Pancreas (tissue), 10 donors: ENCODE measurements around the gene CBX5. TPM values are rescaled to one million over a fixed set of nuclear protein-coding genes. Genes with fewer than 3 reads are reported as not detected.

Experiments used
- ATAC-seq, 4 donors: fragments of 200-7000 bp; cut with Tn5 transposase; one replicate each; pipeline versions ENCODE4 v1.8.0 to v1.9.1; 2020; ENCODE audit warnings: mild to moderate bottlenecking in 4 of 4, moderate library complexity in 4 of 4
- DNase-seq, 6 donors: peaks; one replicate each; pipeline ENCODE4 v3.0.0-alpha.2; 2020
- FAIRE-seq: peaks from 2 replicates; lab custom pipeline; 2012; peaks lifted over from hg19 to GRCh38; lab: Jason Lieb, UNC
- H3K27ac ChIP-seq, 4 donors: fragments of 200-600 bp; sonication (generic); 1 replicate in 3 of 4; 2 replicates in 1 of 4; pipeline versions ENCODE4 v1.5.0 to v1.8.0; 2020
- H3K27me3 ChIP-seq, 4 donors: fragments of 200-600 bp; one replicate each; pipeline ENCODE4 v1.8.0; 2021
- H3K36me3 ChIP-seq, 3 donors: fragments of 200-600 bp; sonication (generic) in 1 of 3; one replicate each; pipeline versions ENCODE4 v1.5.0 to v1.8.0; 2020 to 2021
- H3K4me1 ChIP-seq, 3 donors: fragments of 200-600 bp; one replicate each; pipeline ENCODE4 v1.8.0; 2021
- H3K4me3 ChIP-seq, 4 donors: fragments of 200-600 bp; sonication (generic) in 2 of 4; one replicate each; pipeline versions ENCODE4 v1.5.0 to v1.8.0; 2020 to 2021
- H3K9me3 ChIP-seq, 4 donors: fragments of 200-600 bp; one replicate each; pipeline ENCODE4 v1.8.0; 2021
- WGBS, 2 donors: extraction: QIAGEN DNeasy Blood & Tissue Kit; methylation state at CpG; one replicate each; pipeline ENCODE4 v1.1.7; 2013; 5-methylcytosine and 5-hydroxymethylcytosine counted together
- intact Hi-C, 3 donors: fragments of 100-400 bp; cut with DNase I; formaldehyde crosslinking; loops; one replicate each; pipeline versions ENCODE4 v1.11.1 to v1.14.2; 2022
- polyA plus RNA-seq, 2 donors: library from polyadenylated mRNA; stranded (reverse); fragments of 200-250 nt; gene quantifications; one replicate each; pipeline ENCODE4 v1.2.3, GENCODE V29; 2013
- total RNA-seq, 6 donors: library from RNA; stranded (reverse); fragmentation: NEBNext Ultra II Directional in 4 of 6; extraction: Animal tissue kit (Norgen Biotek cat#: 25700) in 4 of 6; gene quantifications; one replicate each; pipeline versions ENCODE4 v1.2.1 to v1.2.4, GENCODE V29; 2021 to 2023
- TF ChIP-seq, protein P1 (sequence below), 4 donors: fragments of 200-600 bp; sonication (generic) in 3 of 4; IDR thresholded peaks; one replicate each; pipeline versions ENCODE4 v1.5.0 to v1.8.0; 2021; ENCODE audit warnings: antibody characterized with exemption in 4 of 4
- donor health status: healthy with polysubstance abuse.
- donor health status: DM: no; HTN: no; CAD: no; lungs with moderate emphysema.
- donor health status: DM: no; HTN: no; CAD: no.
- donor health status: control.
- donor health status: control.
- donor health status: Bipolar disorder and iron deficiency.
- donor health status: DM: yes; HTN: yes; CAD: no.
- donor health status: DM: no; HTN: no; CAD: no.
- donor health status: DM: no; HTN: no; CAD: no.
- donor health status: DM: yes; HTN: yes; CAD: no.

CBX5 gene
- total and polyA plus RNA-seq, 8 donors = 5.9 to 41.4 (median 24.6) TPM

DNA sequence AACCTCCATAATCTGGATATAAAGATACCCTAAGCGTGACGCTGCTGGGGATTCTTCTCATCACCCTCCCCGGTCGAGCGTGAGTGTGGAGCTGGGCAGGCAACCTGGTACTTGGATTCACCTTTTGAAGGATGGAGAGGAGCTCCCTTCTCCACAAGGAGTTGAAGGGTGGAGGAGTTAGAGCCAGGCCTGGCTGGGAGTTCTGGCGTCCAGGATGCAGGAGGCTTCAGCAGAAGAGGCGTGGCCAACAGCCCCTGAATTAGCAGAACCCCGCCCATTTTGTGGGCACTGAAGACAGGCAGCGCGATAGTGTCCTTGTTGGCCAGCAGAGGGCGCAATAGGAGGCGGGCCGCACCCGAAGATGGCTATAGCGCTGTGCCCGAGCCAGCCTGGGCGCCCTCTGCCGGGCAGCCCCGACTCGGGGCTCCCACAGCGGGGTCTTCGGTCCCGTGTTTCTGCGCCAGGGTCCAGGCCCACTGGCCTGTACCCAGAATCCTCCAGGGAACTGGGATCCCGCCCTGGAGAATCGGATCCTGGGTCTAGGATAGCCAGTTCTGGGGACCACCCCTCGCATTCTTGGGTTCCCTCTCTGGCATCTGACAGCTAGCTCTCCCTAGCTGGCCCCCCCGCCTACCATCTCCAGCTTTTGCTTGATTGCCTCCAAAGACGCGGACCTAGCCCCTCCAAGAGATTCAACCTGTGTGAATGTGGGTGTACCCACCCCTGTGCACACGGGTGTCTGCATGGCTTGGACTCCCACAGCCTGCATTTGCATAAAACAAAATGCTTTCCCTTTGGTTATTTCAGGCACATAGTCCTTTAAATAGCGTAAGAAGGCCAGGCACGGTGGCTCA lies 65.1 kb downstream of the CBX5 start:
- TF ChIP-seq, protein P1, sequence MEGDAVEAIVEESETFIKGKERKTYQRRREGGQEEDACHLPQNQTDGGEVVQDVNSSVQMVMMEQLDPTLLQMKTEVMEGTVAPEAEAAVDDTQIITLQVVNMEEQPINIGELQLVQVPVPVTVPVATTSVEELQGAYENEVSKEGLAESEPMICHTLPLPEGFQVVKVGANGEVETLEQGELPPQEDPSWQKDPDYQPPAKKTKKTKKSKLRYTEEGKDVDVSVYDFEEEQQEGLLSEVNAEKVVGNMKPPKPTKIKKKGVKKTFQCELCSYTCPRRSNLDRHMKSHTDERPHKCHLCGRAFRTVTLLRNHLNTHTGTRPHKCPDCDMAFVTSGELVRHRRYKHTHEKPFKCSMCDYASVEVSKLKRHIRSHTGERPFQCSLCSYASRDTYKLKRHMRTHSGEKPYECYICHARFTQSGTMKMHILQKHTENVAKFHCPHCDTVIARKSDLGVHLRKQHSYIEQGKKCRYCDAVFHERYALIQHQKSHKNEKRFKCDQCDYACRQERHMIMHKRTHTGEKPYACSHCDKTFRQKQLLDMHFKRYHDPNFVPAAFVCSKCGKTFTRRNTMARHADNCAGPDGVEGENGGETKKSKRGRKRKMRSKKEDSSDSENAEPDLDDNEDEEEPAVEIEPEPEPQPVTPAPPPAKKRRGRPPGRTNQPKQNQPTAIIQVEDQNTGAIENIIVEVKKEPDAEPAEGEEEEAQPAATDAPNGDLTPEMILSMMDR (IDR thresholded peaks at IDR 0.05) = peak; percentile 92 to 96 (median 96)
- peaks cover 0 to 9% (median 0%) of the 10 kb centered on the region in 3 donors for H3K4me1 ChIP-seq
- H3K9me3 ChIP-seq = no peaks in the 10 kb centered on the region
- H3K27me3 ChIP-seq = peaks cover 0 to 36% (median 3%) of the 10 kb centered on the region in 4 donors
- peak; percentile 71 to 90 (median 83) for DNase-seq
- H3K36me3 ChIP-seq = no peaks in the 10 kb centered on the region
- no peak overlapping the region for H3K27ac ChIP-seq
- ATAC-seq = peak; percentile 78 to 92 (median 90)
- 18% methylated on average over 33 of the region's 33 CpGs for WGBS, 2 donors
- intact Hi-C loops = loop anchor here in 2 of 3 donors (5.0 kb wide), 1 partner anchor 148 kb away; the partner anchor contains the start of gene GPR84 (in 2 of the 2)
- no peak for FAIRE-seq
- no peak overlapping the region for H3K4me3 ChIP-seq

GRCh38 chr12:54213079-54213478 lies 66.8 kb downstream of the CBX5 start:
- Histone ChIP-seq H3K36me3 (no peaks in the 10 kb centered on the region), H3K9me3 (no peaks in the 10 kb centered on the region), H3K4me1 (peaks cover 0 to 9% (median 0%) of the 10 kb centered on the region in 3 donors), H3K27me3 (peaks cover 0 to 44% (median 2%) of the 10 kb centered on the region in 4 donors), H3K27ac (no peak overlapping the region), H3K4me3 (no peak overlapping the region)
- intact Hi-C loops = no loop called here
- no peak for FAIRE-seq
- 31 to 65% methylated on average over 2 of the region's 2 CpGs for WGBS, 2 donors
- DNase-seq = no peak
- no peak for ATAC-seq
- TF ChIP-seq, protein P1 (IDR thresholded peaks at IDR 0.05) = no peak

DNA sequence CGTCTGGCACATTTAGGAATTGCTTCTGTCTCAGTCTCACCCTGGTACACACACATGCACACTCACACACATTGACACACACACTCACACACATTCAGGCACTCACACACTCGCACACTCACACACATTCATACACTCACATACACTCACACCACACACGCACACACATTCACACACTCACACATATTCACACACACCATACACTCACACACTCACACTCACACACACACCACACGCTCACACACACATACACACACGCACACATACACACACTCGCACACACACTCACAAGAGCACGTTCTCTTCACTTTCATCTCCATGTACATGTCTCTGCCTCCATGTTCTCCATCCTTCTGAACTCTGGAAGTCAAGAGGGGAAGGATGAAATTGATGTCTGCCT lies 68.0 kb downstream of the CBX5 start:
- no peak for FAIRE-seq
- no peak overlapping the region for H3K4me3 ChIP-seq
- H3K27me3 ChIP-seq = peaks cover 0 to 35% (median 0%) of the 10 kb centered on the region in 4 donors
- no peak overlapping the region for H3K27ac ChIP-seq
- H3K36me3 ChIP-seq = no peaks in the 10 kb centered on the region
- no peaks in the 10 kb centered on the region for H3K9me3 ChIP-seq
- WGBS, 2 donors = 60 to 69% methylated on average over 7 of the region's 7 CpGs
- DNase-seq = no peak
- no peak for ATAC-seq
- H3K4me1 ChIP-seq = no peaks in the 10 kb centered on the region
- intact Hi-C loops = no loop called here
- TF ChIP-seq, protein P1 (IDR thresholded peaks at IDR 0.05) = no peak

DNA sequence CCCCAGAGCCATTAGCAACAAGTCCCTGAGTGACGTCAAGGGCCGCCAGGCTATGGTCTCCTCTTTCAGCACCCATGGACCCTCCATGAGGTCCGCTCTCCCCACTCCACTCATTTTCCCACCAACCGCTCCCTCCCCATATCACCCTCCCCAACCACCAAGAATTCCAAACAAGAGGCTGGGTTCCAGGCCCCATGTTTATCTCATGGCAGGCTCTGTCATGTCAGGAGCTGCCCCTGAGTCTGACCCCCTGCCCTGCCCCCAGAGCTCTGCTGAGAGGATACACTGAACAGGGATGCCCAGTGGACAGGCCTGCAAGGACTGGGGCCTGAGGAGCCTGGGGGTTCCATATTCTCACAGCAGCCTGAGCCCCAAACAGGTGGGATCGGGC lies 69.5 kb downstream of the CBX5 start:
- FAIRE-seq (no peak), DNase-seq (peak in 1 of 6 donors; percentile 30), ATAC-seq (no peak)
- Histone ChIP-seq H3K4me3 (no peak overlapping the region), H3K36me3 (no peaks in the 10 kb centered on the region), H3K9me3 (no peaks in the 10 kb centered on the region), H3K4me1 (no peaks in the 10 kb centered on the region), H3K27me3 (peaks cover 0 to 27% (median 0%) of the 10 kb centered on the region in 4 donors), H3K27ac (no peak overlapping the region)
- intact Hi-C loops = no loop called here
- TF ChIP-seq, protein P1 (IDR thresholded peaks at IDR 0.05) = no peak
- WGBS, 2 donors = 66 to 82% methylated on average over 5 of the region's 5 CpGs
